Measurements from ENCODE around the gene IKBKE. TPM values are rescaled to one million over a fixed set of nuclear protein-coding genes. Genes with fewer than 3 reads are reported as not detected.
A peak's percentile ranks its signal among the peaks of the same experiment; 100 is the strongest.

Gene IKBKE
- total RNA-seq, 4 donors from 2014 or later: 4.7 to 10.5 (median 9.4) TPM

DNA sequence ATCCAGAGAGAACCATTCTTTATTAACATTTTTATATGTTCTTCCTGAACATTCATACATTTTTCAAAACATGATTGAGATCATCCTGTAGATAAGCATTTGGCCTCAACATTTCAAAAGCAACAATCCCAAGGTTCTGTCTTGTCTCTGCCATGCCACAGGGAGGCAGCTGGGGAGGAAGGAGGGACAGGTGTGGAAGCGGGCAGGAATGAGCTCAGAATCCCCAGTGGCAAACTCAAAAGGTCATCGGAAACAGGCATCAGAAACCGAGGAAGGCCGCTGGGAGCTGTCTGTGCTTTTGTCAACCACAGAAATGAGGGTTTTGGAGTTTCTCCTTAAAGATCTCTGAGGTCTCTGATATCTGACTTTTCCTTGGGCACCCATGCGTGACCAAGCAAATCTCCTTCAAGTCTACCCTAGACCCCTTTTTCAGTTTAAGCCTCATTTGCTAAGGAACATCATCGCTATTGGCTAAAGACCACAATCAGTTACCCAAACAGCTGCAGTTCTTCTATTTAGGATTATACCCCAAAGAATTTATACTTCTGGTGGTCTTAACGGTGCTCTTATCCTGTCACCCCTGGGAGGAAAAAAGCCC is 71.1 kb downstream of the IKBKE start:
- intact Hi-C loops (cut with DNase I): loop anchor here (5.0 to 10.0 kb wide), 2 partner anchors 41 to 47 kb away; no protein-coding TSS in a partner anchor
- no peak overlapping the region for H3K4me3 ChIP-seq (replicated peaks in 1 of 3)
- H3K27ac ChIP-seq: peak overlapping the region; percentile 69 to 91 (median 90)

DNA sequence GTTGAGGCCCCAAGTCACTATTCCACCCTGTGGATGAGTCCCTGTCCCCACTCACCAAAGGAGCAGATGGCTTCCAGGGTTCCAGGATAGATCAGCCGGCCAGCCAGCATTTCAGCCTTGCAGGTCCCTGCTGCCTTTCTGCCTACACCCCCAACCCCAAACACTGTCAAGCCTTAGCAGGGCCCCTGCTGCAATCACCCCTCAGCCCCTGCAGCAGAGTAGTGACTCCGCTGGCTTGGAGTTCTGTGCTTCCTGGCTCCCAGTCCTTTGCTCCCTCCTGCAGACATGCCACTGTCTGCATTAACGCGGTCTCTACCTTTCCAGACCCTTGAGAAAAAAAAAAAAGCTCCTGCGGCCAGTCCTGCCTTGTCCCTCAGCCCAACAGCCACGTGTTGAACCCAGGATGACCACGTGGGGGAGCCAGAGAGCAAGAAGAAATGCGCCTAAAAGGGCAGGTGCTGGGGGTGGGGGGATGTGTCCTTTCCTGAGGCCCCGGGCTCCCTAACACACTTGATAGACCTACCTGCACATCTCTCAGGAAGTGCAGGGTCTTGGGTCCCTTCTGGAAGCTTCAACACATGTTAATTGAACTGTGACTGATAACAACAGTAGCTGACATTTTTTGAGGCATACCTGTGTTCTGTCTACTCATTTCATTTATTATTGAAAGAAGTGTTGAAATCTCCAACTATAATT is 74.4 kb downstream of the IKBKE start:
- WGBS, 2 donors: 9 to 14% methylated on average over 8 to 9 of the region's 9 CpGs
- intact Hi-C loops (cut with DNase I): loop anchor here (5.0 to 10.0 kb wide), 2 partner anchors 38 to 50 kb away; no protein-coding TSS in a partner anchor
- DNase-seq: peak; percentile 82 to 88
- Histone ChIP-seq H3K4me3 (replicated peaks in 1 of 3) (no peak overlapping the region), H3K36me3 (no peaks in the 10 kb centered on the region), H3K27ac (peak overlapping the region in 1 of 3 donors; percentile 37), H3K4me1 (peaks cover 16 to 30% of the 10 kb centered on the region in 2 donors), H3K27me3 (no peaks in the 10 kb centered on the region), H3K9me3 (no peaks in the 10 kb centered on the region)
- TF ChIP-seq POLR2A (IDR thresholded peaks at IDR 0.05): no peak
- TF ChIP-seq, protein P1, sequence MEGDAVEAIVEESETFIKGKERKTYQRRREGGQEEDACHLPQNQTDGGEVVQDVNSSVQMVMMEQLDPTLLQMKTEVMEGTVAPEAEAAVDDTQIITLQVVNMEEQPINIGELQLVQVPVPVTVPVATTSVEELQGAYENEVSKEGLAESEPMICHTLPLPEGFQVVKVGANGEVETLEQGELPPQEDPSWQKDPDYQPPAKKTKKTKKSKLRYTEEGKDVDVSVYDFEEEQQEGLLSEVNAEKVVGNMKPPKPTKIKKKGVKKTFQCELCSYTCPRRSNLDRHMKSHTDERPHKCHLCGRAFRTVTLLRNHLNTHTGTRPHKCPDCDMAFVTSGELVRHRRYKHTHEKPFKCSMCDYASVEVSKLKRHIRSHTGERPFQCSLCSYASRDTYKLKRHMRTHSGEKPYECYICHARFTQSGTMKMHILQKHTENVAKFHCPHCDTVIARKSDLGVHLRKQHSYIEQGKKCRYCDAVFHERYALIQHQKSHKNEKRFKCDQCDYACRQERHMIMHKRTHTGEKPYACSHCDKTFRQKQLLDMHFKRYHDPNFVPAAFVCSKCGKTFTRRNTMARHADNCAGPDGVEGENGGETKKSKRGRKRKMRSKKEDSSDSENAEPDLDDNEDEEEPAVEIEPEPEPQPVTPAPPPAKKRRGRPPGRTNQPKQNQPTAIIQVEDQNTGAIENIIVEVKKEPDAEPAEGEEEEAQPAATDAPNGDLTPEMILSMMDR (IDR thresholded peaks at IDR 0.05): peak; percentile 67 to 90 (median 72)

More for the DNA sequence above, 71.1 kb downstream of the IKBKE start:
- DNase-seq: no peak
- TF ChIP-seq, protein P1 (IDR thresholded peaks at IDR 0.05): no peak
- no peak for TF ChIP-seq POLR2A (IDR thresholded peaks at IDR 0.05)
- 90 to 95% methylated on average over 7 of the region's 7 CpGs for WGBS, 2 donors
- Histone ChIP-seq H3K9me3 (no peaks in the 10 kb centered on the region), H3K27me3 (no peaks in the 10 kb centered on the region), H3K4me1 (peaks cover 32 to 42% of the 10 kb centered on the region in 2 donors), H3K36me3 (no peaks in the 10 kb centered on the region)

DNA sequence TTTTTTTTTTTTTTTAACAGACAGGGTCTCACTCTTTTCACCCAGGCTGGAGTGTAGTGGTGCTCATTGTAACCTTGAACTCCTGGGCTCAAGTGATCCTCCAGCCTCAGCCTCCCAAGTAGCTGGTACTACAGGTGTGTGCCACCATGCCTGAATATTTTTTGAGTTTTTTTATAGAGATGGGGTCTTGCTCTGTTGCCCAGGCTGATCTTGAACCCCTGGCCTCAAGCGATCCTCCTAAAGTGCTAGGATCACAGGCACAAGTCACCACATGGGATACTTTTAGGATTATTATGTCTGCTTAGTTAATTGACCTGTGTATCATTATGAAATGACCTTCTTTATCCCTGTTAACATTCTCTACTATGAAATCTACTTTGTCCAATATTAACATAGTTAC is 75.1 kb downstream of the IKBKE start:
- 92 to 96% methylated on average over 1 of the region's 1 CpG for WGBS, 2 donors
- intact Hi-C loops (cut with DNase I): loop anchor here (10.0 kb wide), 1 partner anchor 51 kb away; no protein-coding TSS in a partner anchor
- DNase-seq: no peak
- Histone ChIP-seq H3K27me3 (no peaks in the 10 kb centered on the region), H3K36me3 (no peaks in the 10 kb centered on the region), H3K27ac (no peak overlapping the region), H3K4me3 (replicated peaks in 1 of 3) (no peak overlapping the region), H3K4me1 (peaks cover 10 to 30% of the 10 kb centered on the region in 2 donors), H3K9me3 (no peaks in the 10 kb centered on the region)
- TF ChIP-seq, protein P1 (IDR thresholded peaks at IDR 0.05): no peak

Small RNA genes within 50 kb of the gene (microRNA-seq; reads per million reads assigned to microRNA genes)
- not detected for gene MIR6769B

Small RNA genes within 50 kb of the gene (small RNA-seq; reads per million reads assigned to genes)
- gene MIR6769B: 0.47 reads per million

Other genes with a start within 250 kb of the IKBKE start
- gene RASSF5, start 37.1 kb downstream of the IKBKE start, total RNA-seq: 10 to 100 TPM; 14.0 to 16.4 (median 14.5) TPM
- 10 to 100 TPM; 52.9 to 62.1 (median 57.0) TPM for gene EIF2D, start 142.0 kb downstream of the IKBKE start, total RNA-seq
- 10 to 100 TPM; 14.5 to 21.2 (median 15.9) TPM for gene DYRK3, start 165.1 kb downstream of the IKBKE start, total RNA-seq
- gene MAPKAPK2, start 214.4 kb downstream of the IKBKE start, total RNA-seq: 10 to 100 TPM; 48.5 to 64.0 (median 59.9) TPM

Data from thyroid gland (tissue), 4 donors.